RWPE2 (cell line): ENCODE data around the gene LY6G5C.

ENCODE experiments used
- ATAC-seq: fragments of 200-7000 bp; cut with Tn5 transposase; 3 replicates; pipeline ENCODE4 v1.9.1; 2021; ENCODE audit warnings: low read depth
- DNase-seq: peaks from one replicate; pipeline ENCODE4 v3.0.0-alpha.2; 2020; ENCODE audit warnings: low spot score
- H3K27ac ChIP-seq: fragments of 450-650 bp; 2 replicates; pipeline ENCODE4 v1.5.1; 2017; ENCODE audit warnings: mild to moderate bottlenecking; ENCODE audit not compliant: poor library complexity, severe bottlenecking
- H3K27me3 ChIP-seq: fragments of 250-450 bp; sonication (Bioruptor Pico); 2 replicates; pipeline ENCODE4 v1.5.1; 2021; ENCODE audit warnings: mild to moderate bottlenecking, moderate library complexity; ENCODE audit not compliant: insufficient read depth, poor library complexity, severe bottlenecking
- H3K36me3 ChIP-seq: fragments of 250-450 bp; sonication (Bioruptor Pico); 2 replicates; pipeline ENCODE4 v1.5.1; 2020; ENCODE audit warnings: low read depth, mild to moderate bottlenecking, moderate library complexity
- H3K4me1 ChIP-seq: fragments of 250-450 bp; sonication (Bioruptor Pico); 2 replicates; pipeline ENCODE4 v1.5.1; 2021; ENCODE audit warnings: mild to moderate bottlenecking, moderate library complexity; ENCODE audit not compliant: insufficient read depth, poor library complexity, severe bottlenecking
- H3K4me3 ChIP-seq: fragments of 250-450 bp; sonication (Bioruptor Pico); 2 replicates; pipeline ENCODE4 v1.5.1; 2021; ENCODE audit warnings: mild to moderate bottlenecking, moderate library complexity; ENCODE audit not compliant: severe bottlenecking
- H3K9me3 ChIP-seq: fragments of 250-450 bp; sonication (Bioruptor Pico); 2 replicates; pipeline ENCODE4 v1.5.1; 2021; ENCODE audit warnings: mild to moderate bottlenecking, moderate library complexity; ENCODE audit not compliant: severe bottlenecking
- TF ChIP-seq, protein P1 (sequence below): fragments of 450-650 bp; IDR thresholded peaks from one replicate; pipeline ENCODE4 v1.5.1; 2017; ENCODE audit warnings: mild to moderate bottlenecking, moderate library complexity; ENCODE audit not compliant: poor library complexity, severe bottlenecking

LY6G5C gene

DNA sequence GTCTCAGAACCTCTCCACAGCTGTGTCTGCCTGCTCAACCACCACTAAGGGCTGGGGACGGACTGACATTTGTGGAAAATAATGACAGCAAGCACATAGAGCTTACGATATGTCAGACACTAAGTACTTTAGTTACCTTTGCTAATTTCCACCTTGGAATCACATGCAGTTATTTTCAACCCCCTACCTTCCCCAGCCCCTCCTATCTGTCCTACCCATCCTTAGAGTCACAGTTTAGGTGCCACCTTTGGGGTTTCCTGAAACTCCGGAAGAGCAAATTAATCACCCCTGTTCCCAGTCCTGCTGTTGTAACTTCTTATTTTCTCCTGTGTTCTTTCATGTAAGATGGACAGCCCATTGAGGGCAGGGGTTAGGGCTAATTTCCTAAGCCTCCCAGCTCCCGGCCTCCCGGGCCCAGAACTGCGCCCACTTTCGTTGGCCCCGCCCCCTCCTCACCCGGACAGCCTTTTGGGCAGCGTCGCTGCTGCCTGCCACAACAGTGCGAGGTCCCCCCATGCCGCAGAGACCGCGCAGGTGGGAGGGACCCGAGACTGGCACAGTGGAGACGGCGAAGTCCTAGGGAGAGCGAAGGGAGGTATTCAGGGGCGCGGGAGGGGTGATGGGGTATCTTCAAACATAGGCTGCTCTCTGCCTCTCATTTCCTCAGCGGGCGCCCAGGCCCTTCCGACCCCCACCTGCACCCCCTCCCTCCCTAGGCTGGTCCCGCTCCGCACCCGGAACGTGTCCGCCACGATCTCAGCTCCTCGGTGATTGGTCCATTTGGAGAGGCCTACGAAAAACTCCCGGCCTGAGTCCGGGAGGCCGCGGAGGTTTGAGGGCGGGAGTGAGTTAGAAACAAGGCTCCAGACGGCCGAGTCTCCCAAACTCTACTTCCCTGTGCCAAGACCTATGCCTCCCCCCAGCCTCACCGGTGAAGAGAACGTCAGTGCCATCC lies 47.1 kb upstream of the LY6G5C start:
- H3K27me3 ChIP-seq = no peaks in the 10 kb centered on the region
- ATAC-seq (no peak), DNase-seq (no peak)
- H3K4me1 ChIP-seq = peaks cover 3% of the 10 kb centered on the region
- H3K36me3 ChIP-seq = peaks cover 28% of the 10 kb centered on the region
- no peak overlapping the region for H3K27ac ChIP-seq
- no peak overlapping the region for H3K4me3 ChIP-seq
- TF ChIP-seq, protein P1, sequence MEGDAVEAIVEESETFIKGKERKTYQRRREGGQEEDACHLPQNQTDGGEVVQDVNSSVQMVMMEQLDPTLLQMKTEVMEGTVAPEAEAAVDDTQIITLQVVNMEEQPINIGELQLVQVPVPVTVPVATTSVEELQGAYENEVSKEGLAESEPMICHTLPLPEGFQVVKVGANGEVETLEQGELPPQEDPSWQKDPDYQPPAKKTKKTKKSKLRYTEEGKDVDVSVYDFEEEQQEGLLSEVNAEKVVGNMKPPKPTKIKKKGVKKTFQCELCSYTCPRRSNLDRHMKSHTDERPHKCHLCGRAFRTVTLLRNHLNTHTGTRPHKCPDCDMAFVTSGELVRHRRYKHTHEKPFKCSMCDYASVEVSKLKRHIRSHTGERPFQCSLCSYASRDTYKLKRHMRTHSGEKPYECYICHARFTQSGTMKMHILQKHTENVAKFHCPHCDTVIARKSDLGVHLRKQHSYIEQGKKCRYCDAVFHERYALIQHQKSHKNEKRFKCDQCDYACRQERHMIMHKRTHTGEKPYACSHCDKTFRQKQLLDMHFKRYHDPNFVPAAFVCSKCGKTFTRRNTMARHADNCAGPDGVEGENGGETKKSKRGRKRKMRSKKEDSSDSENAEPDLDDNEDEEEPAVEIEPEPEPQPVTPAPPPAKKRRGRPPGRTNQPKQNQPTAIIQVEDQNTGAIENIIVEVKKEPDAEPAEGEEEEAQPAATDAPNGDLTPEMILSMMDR = no peak
- H3K9me3 ChIP-seq = no peaks in the 10 kb centered on the region

DNA sequence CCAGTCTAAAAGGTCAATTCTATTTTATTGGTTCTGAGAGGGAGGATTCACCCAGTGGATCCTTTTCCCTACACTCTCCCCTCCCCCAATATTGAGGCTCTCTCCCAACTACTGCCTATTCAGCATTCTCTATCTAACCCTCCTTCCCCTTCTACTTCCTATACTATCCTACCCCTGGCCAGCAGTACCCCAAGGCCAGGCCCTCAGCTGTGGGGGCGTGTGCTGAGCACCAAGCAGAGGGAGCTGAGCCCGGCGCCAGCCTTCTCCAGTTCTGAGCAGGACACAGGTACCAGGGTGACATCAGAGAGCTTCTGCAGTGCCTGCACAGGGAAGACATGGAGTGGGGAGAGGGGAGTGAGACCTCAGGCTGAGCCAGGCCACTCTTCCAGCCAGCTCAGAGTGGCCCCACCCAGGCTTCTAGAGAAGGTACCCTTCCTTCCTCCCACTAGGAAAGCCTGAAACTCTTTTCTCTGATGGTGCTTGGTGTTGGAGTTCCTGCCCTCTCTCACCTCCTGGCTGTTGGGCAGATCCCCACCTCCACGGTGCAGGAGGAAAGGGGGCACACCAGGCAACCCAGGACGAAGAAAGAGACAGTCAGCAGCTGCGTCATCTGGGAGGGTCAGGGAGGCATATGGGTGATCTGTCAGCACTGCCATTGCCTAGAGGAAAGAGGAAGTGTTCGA lies 46.3 kb upstream of the LY6G5C start:
- DNase-seq = no peak
- H3K9me3 ChIP-seq = no peaks in the 10 kb centered on the region
- TF ChIP-seq, protein P1 = no peak
- no peak overlapping the region for H3K4me3 ChIP-seq
- ATAC-seq = no peak
- H3K36me3 ChIP-seq = peaks cover 20% of the 10 kb centered on the region
- no peak overlapping the region for H3K27ac ChIP-seq
- peaks cover 3% of the 10 kb centered on the region for H3K4me1 ChIP-seq
- H3K27me3 ChIP-seq = no peaks in the 10 kb centered on the region

GRCh38 chr6:31725502-31726350 lies 44.9 kb upstream of the LY6G5C start:
- H3K4me1 ChIP-seq = peaks cover 3% of the 10 kb centered on the region
- ATAC-seq (no peak), DNase-seq (no peak)
- H3K27ac ChIP-seq = no peak overlapping the region
- H3K9me3 ChIP-seq = no peaks in the 10 kb centered on the region
- no peak overlapping the region for H3K4me3 ChIP-seq
- peaks cover 6% of the 10 kb centered on the region for H3K36me3 ChIP-seq
- H3K27me3 ChIP-seq = no peaks in the 10 kb centered on the region
- TF ChIP-seq, protein P1 = no peak

DNA sequence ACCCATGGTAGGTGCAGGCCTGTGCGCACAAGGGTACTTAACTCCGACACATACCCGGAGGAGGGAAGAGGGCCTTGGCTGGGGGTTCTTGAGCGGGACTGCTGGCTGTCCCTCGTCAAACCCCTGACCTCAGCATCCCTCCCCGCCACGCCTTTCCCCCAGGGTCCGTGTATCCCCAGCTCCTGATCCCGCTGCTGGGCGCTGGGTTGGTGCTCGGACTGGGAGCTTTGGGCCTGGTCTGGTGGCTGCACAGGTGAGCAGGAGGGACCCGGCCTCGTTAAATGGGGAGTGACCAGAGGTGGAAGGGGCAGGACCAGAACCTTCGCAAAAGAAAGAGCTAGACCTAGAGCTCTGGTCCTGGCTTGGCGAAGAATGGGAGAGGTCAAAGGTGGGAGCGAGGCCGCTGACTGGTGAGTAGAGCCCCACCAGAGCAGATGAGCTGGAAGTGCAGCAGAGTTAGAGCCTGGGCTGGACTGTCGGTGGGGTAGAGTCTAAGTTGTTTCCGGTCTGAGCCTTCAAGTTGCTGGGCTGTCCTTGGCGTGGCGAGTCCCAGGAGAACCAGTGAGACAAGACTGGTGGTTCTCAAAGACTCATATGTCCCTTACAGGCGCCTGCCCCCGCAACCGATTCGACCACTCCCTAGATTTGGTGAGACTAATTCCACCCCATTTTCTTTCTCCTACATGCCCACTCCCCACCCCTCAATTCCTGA lies 43.3 kb upstream of the LY6G5C start:
- no peak for ATAC-seq
- TF ChIP-seq, protein P1 = no peak
- H3K4me3 ChIP-seq = no peak overlapping the region

More for the DNA sequence above, 43.3 kb upstream of the LY6G5C start:
- Histone ChIP-seq H3K27ac (no peak overlapping the region), H3K36me3 (no peaks in the 10 kb centered on the region), H3K9me3 (no peaks in the 10 kb centered on the region), H3K27me3 (no peaks in the 10 kb centered on the region), H3K4me1 (no peaks in the 10 kb centered on the region)
- no peak for DNase-seq
